ENCODE results near the gene SERPINB11.

Gene SERPINB11

DNA sequence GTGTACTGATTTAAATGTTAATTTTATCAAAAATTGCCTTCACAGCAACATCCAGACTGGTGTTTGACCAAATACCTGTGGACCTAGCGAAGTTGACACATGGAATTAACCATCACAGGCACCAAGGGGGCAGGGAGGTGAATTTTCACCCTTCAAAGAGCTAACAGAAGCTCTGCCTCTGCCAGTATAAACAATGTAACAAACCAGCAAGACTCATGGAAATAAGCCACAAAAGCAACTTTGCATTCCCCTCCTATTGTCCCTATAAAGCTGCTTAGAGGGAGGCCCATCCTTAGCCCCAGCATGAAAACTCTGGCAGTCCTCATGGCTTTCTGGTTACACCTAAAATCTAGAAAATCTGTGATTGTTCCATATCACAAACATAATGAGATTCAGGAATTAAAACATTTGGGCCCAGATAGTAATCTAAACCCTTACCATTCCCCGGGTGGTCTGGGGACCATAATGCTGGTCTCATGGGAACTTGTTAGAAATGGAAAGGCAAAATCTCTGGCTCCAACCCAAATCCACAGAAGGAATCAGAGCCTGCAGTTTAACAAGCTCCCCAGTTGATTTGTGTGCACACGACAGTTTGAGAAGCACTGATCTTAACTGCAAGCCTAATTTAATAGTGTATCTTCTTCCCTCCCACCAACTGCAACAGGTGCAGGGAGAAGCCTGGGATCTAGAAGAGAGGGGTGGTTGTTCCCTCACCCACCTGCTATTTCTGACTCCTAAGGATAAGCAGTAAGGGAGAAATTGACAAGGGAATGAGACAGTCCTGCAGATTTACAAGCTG, 23.1 kb downstream of the SERPINB11 start:
- no peak for DNase-seq
- H3K36me3 ChIP-seq (ENCODE audit: control insufficient read depth, insufficient read depth, low read length) = no peaks in the 10 kb centered on the region
- H3K4me1 ChIP-seq (ENCODE audit: control insufficient read depth, insufficient read depth, low read length, poor library complexity, severe bottlenecking) = no peaks in the 10 kb centered on the region
- no peak overlapping the region for H3K4me3 ChIP-seq (ENCODE audit: insufficient read depth, low read depth, low read length, poor library complexity, severe bottlenecking)
- H3K9me3 ChIP-seq (ENCODE audit: control insufficient read depth, low read length) = no peaks in the 10 kb centered on the region
- no peak overlapping the region for H3K27ac ChIP-seq (ENCODE audit: insufficient read depth, low read length, poor library complexity, severe bottlenecking)
- H3K27me3 ChIP-seq (replicated peaks; ENCODE audit: control insufficient read depth, insufficient read depth, low read length, poor library complexity, severe bottlenecking) = no peaks in the 10 kb centered on the region

DNA sequence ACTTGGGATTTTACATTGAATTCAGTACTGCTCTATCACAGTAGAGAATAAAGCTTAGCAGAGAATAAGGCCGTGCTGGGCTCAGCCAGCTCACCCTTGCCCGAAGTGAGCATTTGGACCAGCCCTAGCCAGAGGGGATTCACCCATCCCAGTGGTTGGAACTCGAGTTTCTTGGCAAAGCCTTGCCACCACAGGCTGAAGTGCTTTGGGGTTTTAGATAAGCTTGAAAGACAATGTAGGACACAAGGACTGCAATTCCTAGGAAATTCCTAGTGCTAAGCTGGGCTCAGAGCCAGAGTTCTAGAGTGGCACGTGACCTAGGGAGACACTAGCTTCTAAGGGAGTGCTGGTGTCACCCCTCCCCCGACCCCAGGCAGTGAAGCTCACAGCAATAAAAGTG, 28.0 kb downstream of the SERPINB11 start:
- H3K27me3 ChIP-seq (replicated peaks; ENCODE audit: control insufficient read depth, insufficient read depth, low read length, poor library complexity, severe bottlenecking) = no peaks in the 10 kb centered on the region
- no peak for DNase-seq
- H3K4me3 ChIP-seq (ENCODE audit: insufficient read depth, low read depth, low read length, poor library complexity, severe bottlenecking) = no peak overlapping the region
- H3K36me3 ChIP-seq (ENCODE audit: control insufficient read depth, insufficient read depth, low read length) = no peaks in the 10 kb centered on the region
- no peaks in the 10 kb centered on the region for H3K4me1 ChIP-seq (ENCODE audit: control insufficient read depth, insufficient read depth, low read length, poor library complexity, severe bottlenecking)
- H3K27ac ChIP-seq (ENCODE audit: insufficient read depth, low read length, poor library complexity, severe bottlenecking) = no peak overlapping the region
- H3K9me3 ChIP-seq (ENCODE audit: control insufficient read depth, low read length) = no peaks in the 10 kb centered on the region

DNA sequence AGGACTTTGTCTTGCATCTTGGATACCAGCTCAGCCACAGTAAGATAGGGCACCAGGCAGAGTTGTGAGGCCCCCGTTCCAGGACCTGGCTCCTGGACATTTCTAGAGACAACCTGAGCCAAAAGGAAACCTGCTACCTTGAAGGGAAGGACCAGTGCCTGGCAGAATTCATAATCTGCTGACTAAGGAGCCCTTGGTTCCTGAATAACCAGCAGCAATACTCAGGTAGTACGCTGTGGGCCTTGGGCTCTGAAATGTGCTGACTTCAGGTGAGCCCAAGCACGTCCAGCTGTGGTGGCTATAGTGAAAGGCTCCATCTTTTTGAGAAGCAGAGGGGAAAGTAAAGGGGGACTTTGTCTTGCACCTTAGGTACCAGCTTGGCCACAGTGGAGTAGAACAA, 28.5 kb downstream of the SERPINB11 start:
- H3K36me3 ChIP-seq (ENCODE audit: control insufficient read depth, insufficient read depth, low read length) = no peaks in the 10 kb centered on the region
- H3K4me1 ChIP-seq (ENCODE audit: control insufficient read depth, insufficient read depth, low read length, poor library complexity, severe bottlenecking) = no peaks in the 10 kb centered on the region
- no peak overlapping the region for H3K27ac ChIP-seq (ENCODE audit: insufficient read depth, low read length, poor library complexity, severe bottlenecking)
- DNase-seq = no peak
- H3K9me3 ChIP-seq (ENCODE audit: control insufficient read depth, low read length) = no peaks in the 10 kb centered on the region
- no peak overlapping the region for H3K4me3 ChIP-seq (ENCODE audit: insufficient read depth, low read depth, low read length, poor library complexity, severe bottlenecking)
- no peaks in the 10 kb centered on the region for H3K27me3 ChIP-seq (replicated peaks; ENCODE audit: control insufficient read depth, insufficient read depth, low read length, poor library complexity, severe bottlenecking)

DNA sequence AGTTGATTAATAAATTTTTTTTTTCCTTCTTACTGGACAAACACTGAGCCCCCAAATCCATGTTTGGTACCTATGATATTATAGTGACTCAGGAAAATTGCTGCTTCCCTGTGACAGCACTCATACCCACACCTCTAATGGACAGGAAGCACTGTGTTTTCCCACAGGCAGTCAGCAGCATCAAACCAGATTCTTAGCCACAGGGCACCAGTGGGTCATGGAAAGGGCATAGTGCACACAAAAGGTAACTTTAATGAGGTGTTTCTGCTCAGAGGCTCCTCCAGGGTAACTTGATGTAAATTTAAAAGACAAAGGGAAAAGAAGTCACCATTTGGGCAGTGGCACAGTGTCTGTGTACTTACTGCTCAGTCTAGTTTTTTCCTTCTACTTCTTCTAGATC, 34.1 kb downstream of the SERPINB11 start:
- no peaks in the 10 kb centered on the region for H3K9me3 ChIP-seq (ENCODE audit: control insufficient read depth, low read length)
- no peaks in the 10 kb centered on the region for H3K27me3 ChIP-seq (replicated peaks; ENCODE audit: control insufficient read depth, insufficient read depth, low read length, poor library complexity, severe bottlenecking)
- H3K4me3 ChIP-seq (ENCODE audit: insufficient read depth, low read depth, low read length, poor library complexity, severe bottlenecking) = no peak overlapping the region
- H3K36me3 ChIP-seq (ENCODE audit: control insufficient read depth, insufficient read depth, low read length) = no peaks in the 10 kb centered on the region
- H3K4me1 ChIP-seq (ENCODE audit: control insufficient read depth, insufficient read depth, low read length, poor library complexity, severe bottlenecking) = no peaks in the 10 kb centered on the region
- DNase-seq = no peak
- H3K27ac ChIP-seq (ENCODE audit: insufficient read depth, low read length, poor library complexity, severe bottlenecking) = no peak overlapping the region

DNA sequence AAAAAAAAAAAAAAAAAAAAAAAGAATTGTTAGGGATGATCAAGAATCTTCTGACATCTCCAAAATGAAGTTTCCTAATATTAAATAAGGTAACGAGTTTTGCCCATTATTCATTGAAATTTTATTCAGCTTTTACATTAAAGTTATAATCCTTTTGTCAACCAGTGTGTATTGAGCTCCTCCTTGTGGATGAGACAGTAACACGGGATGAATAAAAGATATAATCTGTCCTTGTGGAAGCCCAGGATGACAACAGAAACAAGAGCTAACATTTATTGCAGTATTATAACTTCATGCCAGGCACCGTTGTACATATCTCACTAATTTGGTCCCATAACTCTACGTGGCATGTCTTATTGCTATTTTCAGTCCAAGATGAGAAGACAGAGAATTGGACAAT, 39.0 kb downstream of the SERPINB11 start:
- no peak for DNase-seq
- Histone ChIP-seq H3K27me3 (replicated peaks; ENCODE audit: control insufficient read depth, insufficient read depth, low read length, poor library complexity, severe bottlenecking) (no peaks in the 10 kb centered on the region), H3K4me1 (ENCODE audit: control insufficient read depth, insufficient read depth, low read length, poor library complexity, severe bottlenecking) (no peaks in the 10 kb centered on the region), H3K9me3 (ENCODE audit: control insufficient read depth, low read length) (no peaks in the 10 kb centered on the region), H3K4me3 (ENCODE audit: insufficient read depth, low read depth, low read length, poor library complexity, severe bottlenecking) (no peak overlapping the region), H3K27ac (ENCODE audit: insufficient read depth, low read length, poor library complexity, severe bottlenecking) (no peak overlapping the region), H3K36me3 (ENCODE audit: control insufficient read depth, insufficient read depth, low read length) (no peaks in the 10 kb centered on the region)

DNA sequence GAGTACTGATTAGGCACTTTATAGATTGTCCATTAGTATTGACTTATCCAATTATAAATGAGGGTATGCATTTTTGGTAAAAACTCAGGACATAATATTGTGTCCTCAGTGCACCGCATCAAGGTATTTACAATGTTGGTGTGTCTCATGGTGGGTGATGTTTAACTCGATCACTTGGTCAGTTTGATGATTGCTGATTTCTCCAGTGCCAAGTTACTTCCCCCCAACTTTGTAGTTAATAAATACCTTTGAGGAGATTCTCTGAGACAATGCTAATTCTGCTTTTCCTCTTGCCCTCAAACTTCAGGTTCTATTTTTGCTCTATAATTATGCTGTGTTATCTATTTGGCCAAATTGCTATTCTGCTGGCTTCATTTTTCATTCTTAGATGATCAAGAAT, 44.2 kb downstream of the SERPINB11 start:
- Histone ChIP-seq H3K36me3 (ENCODE audit: control insufficient read depth, insufficient read depth, low read length) (no peaks in the 10 kb centered on the region), H3K27ac (ENCODE audit: insufficient read depth, low read length, poor library complexity, severe bottlenecking) (no peak overlapping the region), H3K27me3 (replicated peaks; ENCODE audit: control insufficient read depth, insufficient read depth, low read length, poor library complexity, severe bottlenecking) (no peaks in the 10 kb centered on the region), H3K9me3 (ENCODE audit: control insufficient read depth, low read length) (no peaks in the 10 kb centered on the region), H3K4me1 (ENCODE audit: control insufficient read depth, insufficient read depth, low read length, poor library complexity, severe bottlenecking) (no peaks in the 10 kb centered on the region), H3K4me3 (ENCODE audit: insufficient read depth, low read depth, low read length, poor library complexity, severe bottlenecking) (no peak overlapping the region)
- DNase-seq = no peak

DNA sequence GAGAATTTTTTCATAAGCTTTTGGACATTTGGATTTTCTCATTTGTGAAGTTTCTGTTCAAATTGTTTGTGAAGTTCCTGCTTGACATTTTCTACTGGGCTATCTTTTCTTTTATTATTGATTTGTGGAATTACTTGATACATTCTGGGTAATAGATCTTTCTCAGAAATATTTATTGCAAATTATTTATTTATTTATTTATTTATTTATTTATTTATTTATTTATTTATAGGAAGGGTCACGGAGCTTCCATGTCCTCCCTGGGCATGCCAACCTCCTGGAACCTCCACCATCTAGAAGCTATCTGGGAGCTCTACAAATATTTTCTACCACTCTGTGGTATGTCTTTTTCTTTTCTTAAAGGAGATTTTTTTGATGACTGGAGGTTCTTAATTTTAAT, 46.7 kb downstream of the SERPINB11 start:
- no peaks in the 10 kb centered on the region for H3K36me3 ChIP-seq (ENCODE audit: control insufficient read depth, insufficient read depth, low read length)
- no peak overlapping the region for H3K27ac ChIP-seq (ENCODE audit: insufficient read depth, low read length, poor library complexity, severe bottlenecking)
- no peaks in the 10 kb centered on the region for H3K9me3 ChIP-seq (ENCODE audit: control insufficient read depth, low read length)
- no peak overlapping the region for H3K4me3 ChIP-seq (ENCODE audit: insufficient read depth, low read depth, low read length, poor library complexity, severe bottlenecking)
- DNase-seq = no peak
- no peaks in the 10 kb centered on the region for H3K27me3 ChIP-seq (replicated peaks; ENCODE audit: control insufficient read depth, insufficient read depth, low read length, poor library complexity, severe bottlenecking)
- H3K4me1 ChIP-seq (ENCODE audit: control insufficient read depth, insufficient read depth, low read length, poor library complexity, severe bottlenecking) = no peaks in the 10 kb centered on the region

DNA sequence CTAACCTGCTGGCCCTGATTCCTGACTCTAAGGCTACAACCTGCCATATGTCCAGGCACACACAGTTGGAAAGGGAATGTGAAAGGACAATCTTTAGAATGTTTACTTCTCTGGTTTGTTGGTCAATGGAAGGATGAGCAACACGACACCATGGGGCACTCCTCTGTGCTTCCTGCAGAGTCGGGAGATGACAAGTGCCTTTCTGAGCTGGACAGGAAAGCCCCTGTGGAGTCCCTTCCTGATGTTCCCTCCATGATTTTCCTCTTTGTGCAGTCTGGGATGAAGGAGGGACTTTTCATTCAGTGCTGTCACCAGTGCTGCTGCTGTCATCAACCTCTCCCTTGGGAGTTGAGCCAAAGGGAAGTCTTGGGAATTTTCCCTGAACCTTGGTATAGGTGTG, 49.9 kb downstream of the SERPINB11 start:
- DNase-seq = no peak
- no peaks in the 10 kb centered on the region for H3K27me3 ChIP-seq (replicated peaks; ENCODE audit: control insufficient read depth, insufficient read depth, low read length, poor library complexity, severe bottlenecking)
- H3K27ac ChIP-seq (ENCODE audit: insufficient read depth, low read length, poor library complexity, severe bottlenecking) = no peak overlapping the region
- H3K36me3 ChIP-seq (ENCODE audit: control insufficient read depth, insufficient read depth, low read length) = no peaks in the 10 kb centered on the region
- H3K9me3 ChIP-seq (ENCODE audit: control insufficient read depth, low read length) = no peaks in the 10 kb centered on the region
- no peaks in the 10 kb centered on the region for H3K4me1 ChIP-seq (ENCODE audit: control insufficient read depth, insufficient read depth, low read length, poor library complexity, severe bottlenecking)
- H3K4me3 ChIP-seq (ENCODE audit: insufficient read depth, low read depth, low read length, poor library complexity, severe bottlenecking) = no peak overlapping the region

DNA sequence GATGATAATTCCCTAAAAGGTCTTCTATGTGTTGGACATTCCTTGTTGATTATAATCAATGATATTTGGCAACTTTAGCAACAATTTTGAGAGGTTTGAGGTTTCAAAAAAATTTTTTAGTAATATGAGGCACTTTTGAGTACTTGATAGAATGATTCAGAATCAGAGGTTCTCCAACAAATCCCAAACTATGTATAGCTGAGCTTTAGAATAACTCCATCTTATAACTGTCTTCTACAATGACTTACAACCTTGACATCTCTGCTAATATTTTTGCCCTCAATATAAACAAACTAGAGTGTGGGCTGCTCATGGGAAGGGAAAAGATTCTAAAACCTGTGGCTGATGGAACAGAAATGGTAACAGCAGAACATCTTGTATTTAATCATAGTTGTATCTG, 50.9 kb downstream of the SERPINB11 start:
- Histone ChIP-seq H3K4me1 (ENCODE audit: control insufficient read depth, insufficient read depth, low read length, poor library complexity, severe bottlenecking) (no peaks in the 10 kb centered on the region), H3K36me3 (ENCODE audit: control insufficient read depth, insufficient read depth, low read length) (no peaks in the 10 kb centered on the region), H3K27me3 (replicated peaks; ENCODE audit: control insufficient read depth, insufficient read depth, low read length, poor library complexity, severe bottlenecking) (no peaks in the 10 kb centered on the region), H3K27ac (ENCODE audit: insufficient read depth, low read length, poor library complexity, severe bottlenecking) (no peak overlapping the region), H3K4me3 (ENCODE audit: insufficient read depth, low read depth, low read length, poor library complexity, severe bottlenecking) (no peak overlapping the region), H3K9me3 (ENCODE audit: control insufficient read depth, low read length) (no peaks in the 10 kb centered on the region)
- DNase-seq = no peak

DNA sequence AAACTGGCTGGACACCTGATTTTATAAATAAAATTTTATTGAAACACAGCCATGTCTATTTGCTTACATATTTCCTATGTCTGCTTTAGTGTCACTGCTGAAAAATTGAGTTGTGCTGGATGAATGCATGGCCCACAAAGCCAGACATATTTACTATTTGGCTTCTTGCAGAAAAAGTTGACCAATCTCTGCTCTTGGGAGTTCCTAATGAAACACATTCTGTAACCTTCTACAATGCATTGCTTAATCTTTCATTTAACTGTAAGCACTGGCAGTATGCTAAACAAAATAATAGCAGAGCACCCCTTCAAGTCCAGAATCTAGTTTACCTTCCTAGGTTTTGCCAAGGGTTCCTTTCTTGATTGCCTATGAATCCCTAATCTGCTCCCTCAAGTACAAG, 54.8 kb downstream of the SERPINB11 start:
- no peak for DNase-seq
- Histone ChIP-seq H3K27ac (ENCODE audit: insufficient read depth, low read length, poor library complexity, severe bottlenecking) (no peak overlapping the region), H3K4me3 (ENCODE audit: insufficient read depth, low read depth, low read length, poor library complexity, severe bottlenecking) (no peak overlapping the region), H3K4me1 (ENCODE audit: control insufficient read depth, insufficient read depth, low read length, poor library complexity, severe bottlenecking) (no peaks in the 10 kb centered on the region), H3K27me3 (replicated peaks; ENCODE audit: control insufficient read depth, insufficient read depth, low read length, poor library complexity, severe bottlenecking) (no peaks in the 10 kb centered on the region), H3K9me3 (ENCODE audit: control insufficient read depth, low read length) (no peaks in the 10 kb centered on the region), H3K36me3 (ENCODE audit: control insufficient read depth, insufficient read depth, low read length) (no peaks in the 10 kb centered on the region)
